ENCODE results near the gene MIDN.

DNA sequence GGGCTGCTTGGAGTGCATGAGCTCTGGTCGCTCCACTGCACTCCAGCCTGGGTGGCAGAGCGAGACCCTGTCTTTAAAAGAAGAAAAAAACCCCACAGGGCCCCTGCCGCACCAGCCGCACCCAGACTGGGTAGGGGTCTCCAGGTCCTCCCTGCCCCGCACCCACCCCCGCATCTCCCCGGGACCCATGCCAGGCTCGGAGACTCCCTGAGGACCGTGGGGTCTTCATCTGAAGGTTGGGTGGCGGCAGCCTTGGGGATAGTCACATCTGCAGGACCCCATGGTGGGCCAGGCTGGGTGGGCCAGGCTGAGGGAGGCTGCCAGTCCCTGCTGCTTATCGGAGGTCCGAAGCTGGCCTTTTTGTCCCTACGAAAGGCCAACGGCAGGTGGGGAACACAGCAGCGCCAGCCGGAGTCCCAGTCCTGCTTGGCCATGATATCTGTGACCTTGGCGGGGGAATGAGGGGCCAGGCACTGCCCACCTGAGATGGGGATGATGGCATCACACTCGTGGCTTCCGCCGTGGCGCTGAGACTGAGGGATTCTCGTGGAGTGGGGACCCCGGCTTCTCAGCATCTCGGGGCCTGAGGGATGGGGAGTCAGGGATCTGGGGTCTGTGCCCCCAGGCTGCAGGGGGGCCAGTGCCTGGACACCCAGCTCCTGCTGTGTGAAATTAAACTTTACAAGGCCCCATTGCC is 48.3 kb downstream of the MIDN start:
- TF ChIP-seq EZH2 (IDR thresholded peaks at IDR 0.05; ENCODE audit: insufficient read depth, poor library complexity, severe bottlenecking) (no peak), EZH2phosphoT487 (IDR thresholded peaks at IDR 0.05; ENCODE audit: insufficient read depth, low read depth) (no peak)

All from GM23248 (cell line).